ENCODE data around the gene NEURL2.

GRCh38 chr20:45904583-45905504 lies 13.8 kb upstream of the NEURL2 start:
- TF ChIP-seq CTCF (IDR thresholded peaks at IDR 0.05) (no peak), POLR2A (IDR thresholded peaks at IDR 0.05) (no peak)
